ENCODE results near the gene GID8.

GID8 gene

DNA sequence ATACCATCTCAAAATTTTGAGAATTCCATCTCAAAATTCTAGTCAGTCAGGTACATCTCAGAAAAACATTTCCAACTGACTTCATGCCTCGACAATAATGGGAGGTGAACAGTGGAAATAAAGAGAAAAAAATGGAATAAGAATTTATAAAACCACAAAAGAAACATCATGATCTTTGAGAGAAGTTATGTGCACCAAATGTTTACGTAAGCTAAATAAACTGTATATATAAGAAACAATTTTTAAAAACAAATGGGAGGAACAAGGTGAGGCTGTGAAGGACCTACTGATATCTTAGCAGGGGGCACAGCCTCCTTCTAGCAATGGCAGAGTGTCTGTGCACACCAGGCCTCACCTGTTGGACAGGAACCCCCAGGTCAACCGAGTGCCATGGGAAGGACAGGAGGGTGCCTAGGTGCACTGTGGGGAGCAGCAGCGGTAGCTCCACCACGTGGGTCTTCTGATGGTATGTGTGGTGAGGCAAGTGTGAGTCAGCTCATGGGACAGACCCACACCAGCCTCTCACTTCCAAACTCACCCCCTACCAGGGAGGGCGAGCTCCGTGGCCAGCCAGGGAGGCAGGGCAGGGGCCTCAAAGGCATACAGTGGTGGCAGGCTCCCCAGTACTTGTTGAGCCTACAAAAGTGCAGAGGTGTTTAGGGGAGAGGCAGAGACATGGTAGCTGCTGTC lies 34.9 kb upstream of the GID8 start:
- no peak for DNase-seq (ENCODE audit: low read depth in 1 of 2, low spot score in 1 of 2)

DNA sequence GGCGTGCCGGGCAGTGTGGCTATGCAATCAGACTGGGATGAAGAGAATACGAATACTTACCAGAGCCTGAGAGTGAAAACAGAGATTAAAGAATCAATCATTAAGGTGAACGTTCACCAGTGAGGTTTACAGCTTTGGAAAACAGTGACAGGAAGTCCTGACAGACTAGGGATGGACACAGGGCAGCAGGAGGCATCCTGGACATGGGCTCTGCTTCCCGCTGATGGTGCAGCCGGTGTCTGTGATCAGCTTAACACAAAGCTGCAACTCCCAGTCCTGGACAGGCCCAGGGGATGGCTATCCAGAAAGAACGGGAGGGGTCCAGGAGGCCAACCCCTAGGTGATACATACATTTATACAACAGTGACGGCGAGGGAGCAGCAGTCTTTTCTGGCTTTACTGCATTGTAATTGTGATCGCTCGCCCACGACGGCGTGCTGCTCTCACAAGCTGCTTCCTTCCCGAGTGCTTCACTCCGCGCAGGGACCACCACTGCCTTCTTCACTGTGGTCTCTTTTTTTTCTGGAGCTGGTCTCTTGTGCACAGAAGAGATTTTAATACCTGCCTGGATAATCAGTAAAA lies 32.3 kb upstream of the GID8 start:
- no peak for DNase-seq (ENCODE audit: low read depth in 1 of 2, low spot score in 1 of 2)

DNA sequence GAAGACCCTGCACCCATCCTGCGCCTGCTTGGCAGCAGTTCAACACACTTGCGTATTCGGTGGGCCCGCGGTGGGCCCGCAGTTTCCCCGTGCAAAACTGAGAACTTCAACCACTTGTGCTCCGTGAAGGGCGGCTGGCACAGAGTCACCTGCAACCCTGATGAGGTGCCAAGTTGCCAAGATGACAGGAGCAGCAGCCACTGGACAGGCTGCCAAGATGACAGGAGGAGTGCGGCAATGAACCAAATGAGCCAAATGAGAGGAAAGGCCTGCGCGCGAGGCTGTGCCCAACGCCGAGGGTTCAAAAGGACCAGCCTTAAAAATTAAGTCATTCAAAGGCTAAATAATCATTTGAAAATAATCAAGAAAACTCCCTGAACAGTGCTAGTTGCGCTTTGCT lies 31.7 kb upstream of the GID8 start:
- no peak for DNase-seq (ENCODE audit: low read depth in 1 of 2, low spot score in 1 of 2)

DNA sequence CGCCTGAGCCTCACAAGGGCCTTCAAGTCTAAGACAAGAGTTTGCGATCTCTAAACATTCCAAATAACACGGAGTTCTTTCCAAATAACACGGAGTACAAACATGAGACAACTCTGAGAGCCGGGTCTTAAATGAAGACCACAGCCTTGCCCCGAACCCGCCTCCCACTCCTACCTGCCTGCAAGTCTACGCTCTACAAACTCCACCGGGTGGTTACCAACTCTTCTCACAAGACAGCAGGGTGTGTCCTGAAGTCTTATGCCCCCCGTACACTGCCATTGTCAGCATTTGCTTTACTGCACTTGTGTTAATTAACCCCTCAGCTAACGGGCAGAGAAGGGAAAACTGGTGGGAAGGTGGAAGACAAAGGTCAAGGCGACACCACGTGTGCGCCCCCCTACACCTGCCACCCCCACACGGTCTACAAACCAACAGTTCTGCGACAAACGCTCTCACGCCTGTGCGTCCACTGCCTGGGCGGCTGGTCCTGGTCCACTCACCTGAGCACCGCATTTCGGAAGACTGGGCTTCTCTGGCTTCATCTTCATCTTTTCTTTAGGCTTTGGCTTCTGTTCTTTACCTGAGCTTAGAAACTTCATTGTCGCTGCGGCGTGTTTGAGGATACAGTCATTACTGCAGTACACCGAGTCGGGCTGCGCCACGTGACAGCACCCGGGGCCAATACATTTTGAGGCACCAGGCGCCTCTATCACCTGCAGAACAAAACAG lies 31.1 kb upstream of the GID8 start:
- DNase-seq (ENCODE audit: low read depth in 1 of 2, low spot score in 1 of 2) = no peak

DNA sequence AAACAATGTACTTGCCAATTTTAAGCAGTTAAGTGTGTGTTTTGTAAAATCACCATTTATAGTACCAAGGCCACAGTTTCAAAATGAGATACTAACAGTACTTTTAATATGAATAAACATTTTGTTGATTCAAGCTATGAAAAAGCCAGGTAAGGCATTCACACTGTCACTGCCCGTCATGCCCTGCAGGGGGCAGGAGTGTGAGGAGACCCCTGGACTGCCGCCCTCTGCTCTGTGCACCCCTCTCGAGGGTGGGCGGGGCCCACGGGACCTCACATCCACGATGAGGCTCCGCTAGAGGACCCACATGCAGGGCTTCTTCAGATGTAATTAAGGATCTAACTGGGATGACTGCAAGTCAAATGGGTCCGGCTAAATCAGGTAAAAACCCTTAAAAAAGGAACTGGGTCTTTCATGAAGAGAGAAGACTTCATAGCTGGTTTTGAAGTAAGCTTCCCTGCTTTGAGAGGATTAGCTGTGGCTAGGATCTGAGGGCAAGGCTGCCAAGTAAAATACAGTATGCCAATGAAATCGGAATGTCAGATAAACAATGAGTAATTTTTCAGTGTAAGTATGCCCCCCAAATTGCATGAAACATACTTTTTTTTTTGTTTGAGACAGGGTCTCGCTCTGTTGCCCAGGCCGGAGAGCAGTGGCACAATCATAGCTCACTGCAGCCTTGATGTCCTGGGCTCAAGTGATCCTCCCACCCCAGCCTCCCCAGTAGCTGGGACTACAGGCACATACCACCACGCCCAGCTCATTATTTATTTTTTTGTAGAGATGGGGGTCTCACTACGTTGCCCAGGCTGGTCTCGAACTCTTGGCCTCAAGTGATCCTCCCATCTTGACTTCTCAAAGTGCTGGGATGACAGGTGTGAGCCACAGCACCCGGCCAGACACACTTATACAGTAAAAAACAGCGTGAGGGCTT lies 30.3 kb upstream of the GID8 start:
- no peak for DNase-seq (ENCODE audit: low read depth in 1 of 2, low spot score in 1 of 2)

DNA sequence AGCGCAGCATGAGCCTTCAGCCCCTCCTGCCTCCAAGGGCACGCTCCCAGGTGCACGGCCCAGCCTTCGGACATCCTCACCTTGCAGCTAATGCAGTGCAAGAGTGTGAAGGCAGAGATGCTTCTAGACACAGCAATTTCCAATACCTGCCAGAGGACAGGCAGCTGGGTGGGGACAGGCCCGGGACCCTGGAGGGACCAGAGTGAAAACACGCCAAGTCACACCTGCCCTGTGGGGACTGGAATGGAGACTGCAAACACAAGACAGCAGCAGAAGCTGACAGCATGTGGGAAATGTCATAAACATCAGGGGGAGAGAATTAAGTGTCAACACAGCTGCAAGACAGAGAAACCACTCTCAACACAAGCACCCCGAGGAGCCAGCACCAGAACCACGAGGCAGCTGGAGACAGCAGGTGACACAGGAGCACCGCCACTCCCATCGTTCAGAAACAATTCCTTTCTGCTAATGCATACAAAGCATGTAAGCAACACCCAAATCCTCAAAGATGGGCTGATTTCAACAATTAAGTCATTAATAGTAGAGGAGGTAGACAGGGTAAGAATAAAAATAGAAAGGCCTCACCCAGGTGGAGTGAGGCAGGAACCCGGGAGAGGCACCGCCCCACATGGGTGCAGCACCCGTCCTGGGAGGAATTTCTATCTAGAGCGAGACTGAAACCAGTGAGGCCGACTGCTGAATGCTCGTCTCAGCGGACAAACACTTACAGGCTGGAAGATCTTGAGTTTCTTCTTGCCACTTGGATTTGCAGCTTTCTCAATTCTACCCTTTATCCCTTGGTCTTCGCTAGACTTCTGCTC lies 28.8 kb upstream of the GID8 start:
- no peak for DNase-seq (ENCODE audit: low read depth in 1 of 2, low spot score in 1 of 2)

DNA sequence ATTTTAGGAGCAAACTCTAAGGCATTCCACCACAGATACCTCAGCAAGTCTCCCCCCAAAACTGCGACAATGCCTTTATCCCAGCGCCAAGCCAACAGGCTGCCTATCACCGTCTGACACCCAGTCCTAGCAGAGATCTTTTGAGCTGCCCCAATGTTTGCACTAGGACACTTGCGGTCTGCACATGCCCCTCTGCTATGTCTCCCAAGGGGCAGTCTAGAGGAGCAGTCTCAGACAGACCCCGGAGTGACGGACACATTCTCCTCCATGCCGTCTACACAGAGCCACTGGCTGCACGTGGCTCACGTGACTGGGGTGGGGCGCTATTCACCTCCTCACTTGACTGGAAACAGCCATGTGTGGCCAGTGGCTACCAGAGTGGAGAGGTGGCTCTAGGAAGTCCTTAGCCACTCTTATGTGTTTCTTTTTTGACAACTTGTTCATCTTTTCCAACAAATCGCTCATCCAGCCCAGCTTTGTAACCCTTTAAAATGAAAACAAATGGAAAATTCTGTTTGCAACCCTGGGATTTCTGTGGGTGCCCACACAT lies 27.7 kb upstream of the GID8 start:
- DNase-seq (ENCODE audit: low read depth in 1 of 2, low spot score in 1 of 2) = no peak

DNA sequence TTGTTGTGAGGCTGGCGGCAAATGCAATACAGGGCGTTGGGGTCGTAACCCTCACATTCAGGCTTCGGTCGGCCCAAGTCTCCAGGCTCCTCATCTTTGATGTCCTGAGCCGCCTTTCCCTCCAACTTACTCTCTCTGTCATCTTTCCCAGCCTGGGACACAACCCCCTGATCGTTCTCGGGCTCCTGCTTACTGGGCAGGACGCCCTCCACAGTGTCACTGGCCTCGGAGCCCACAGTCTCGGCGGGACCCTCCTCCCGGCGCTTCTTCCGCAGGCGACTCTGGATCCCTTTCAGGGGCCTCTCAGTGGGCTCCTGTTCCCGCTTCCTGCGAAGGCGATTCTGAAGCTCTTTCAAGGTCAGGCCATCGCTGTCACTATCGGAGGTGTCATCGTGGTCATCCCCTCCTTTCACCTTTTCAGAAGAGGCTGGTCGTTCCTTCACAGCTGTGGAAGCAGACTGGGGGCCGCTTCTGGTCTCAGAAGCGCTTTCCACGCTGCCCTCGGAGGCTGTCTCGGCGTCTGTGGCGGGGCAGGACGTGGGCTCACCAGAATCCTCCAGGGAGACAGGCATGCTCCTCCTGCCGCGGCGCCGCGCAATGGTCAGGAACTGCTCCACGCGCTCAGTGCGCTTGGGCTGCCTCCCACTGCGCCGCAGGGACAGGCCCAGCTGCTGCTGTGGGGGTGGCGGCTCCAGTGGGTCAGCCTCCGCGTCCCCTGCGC lies 27.0 kb upstream of the GID8 start:
- DNase-seq (ENCODE audit: low read depth in 1 of 2, low spot score in 1 of 2) = no peak

DNA sequence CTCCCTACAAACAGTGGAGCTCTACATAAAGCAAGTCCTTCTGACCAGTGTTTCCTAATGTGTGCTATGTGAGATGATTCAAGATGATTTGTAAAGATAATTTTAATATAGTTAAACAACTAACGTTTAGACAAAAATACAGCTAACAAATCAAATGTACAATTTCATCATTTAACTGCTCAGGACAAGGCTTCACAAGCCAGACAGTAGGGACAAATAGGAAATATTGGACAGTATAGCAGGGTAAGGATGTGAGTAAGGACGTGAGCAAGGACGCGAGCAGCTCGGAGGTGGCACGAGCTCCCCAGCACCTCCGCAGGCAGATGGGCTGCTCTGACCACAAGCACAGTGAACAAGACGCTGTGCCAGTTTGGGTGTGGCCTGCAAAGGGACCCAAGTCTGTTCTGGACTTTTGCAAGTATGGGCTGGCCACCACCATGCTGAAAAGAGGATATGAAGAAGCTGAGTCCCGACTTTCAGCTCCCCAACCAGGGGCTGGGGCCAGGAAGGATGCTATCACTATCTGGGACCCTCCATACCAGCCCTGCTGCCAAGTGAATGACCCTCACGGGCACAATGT lies 26.2 kb upstream of the GID8 start:
- no peak for DNase-seq (ENCODE audit: low read depth in 1 of 2, low spot score in 1 of 2)

DNA sequence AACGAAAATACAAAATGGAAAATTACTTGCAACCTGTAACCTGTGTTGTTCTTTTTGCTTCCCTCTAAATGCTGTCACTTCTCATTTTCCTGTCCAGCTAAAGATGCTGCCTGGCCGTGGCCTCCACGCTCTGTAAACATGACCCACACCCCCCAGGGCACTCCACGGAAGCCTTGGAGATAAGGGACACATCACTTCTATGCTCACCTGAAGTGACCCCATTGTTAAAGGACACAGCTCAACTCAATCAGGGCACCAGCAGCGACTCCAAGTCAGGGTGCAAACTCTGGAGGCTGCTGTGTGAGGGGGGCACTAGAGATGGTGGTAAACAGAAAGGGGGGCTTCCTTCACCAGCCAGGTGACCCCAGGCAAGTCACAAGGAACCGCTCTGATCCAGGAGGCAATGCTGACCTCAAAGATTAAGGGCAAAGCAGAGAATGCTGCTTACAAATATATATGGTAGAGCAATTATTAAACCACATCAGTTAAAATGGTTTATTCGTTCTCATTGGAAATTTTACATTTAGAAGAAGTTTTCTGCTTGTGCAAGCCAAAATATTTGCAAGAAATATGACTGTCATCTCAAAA lies 24.8 kb upstream of the GID8 start:
- DNase-seq (ENCODE audit: low read depth in 1 of 2, low spot score in 1 of 2) = no peak

DNA sequence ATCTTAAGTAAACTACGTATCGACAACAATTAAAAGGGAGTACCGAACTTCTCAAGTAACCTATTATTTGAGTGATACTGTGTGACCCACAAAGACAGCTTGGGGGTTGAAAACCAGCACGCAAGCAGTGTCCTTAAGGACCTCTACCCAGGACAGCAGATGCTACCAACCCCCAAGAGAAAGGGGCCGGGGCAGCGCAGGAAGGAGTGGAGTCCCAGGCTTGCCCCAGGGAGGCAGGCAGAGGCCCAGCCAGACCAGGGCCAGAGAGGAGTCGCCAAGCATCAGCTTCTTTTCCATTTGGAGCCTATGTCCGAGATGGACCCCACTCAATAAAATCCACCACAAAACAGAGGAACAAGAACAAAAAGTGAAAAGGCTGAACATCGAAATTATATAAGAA lies 23.5 kb upstream of the GID8 start:
- no peak for DNase-seq (ENCODE audit: low read depth in 1 of 2, low spot score in 1 of 2)

DNA sequence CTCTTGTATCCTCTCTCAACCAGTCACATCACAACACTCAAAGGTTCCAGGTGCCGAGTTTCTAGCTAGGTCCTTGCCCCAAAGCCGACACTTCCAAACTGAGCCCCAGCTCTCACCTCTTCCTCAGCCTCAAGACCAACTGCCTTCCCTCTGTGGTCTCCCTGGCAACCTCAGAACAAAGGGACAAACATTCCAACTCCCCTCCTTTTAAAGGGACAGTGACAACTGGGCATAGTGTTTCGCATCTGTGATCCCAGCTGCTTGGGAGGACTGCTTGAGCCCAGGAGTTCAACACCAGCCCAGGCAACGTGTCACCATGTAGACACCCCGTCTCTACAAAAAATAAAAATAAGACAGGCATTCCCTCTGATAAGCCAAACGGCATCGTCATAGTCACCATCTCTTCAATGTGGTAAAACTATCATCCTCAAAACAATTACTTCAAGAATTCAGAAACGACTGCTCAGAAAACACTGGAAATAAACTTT lies 22.9 kb upstream of the GID8 start:
- DNase-seq (ENCODE audit: low read depth in 1 of 2, low spot score in 1 of 2) = no peak

DNA sequence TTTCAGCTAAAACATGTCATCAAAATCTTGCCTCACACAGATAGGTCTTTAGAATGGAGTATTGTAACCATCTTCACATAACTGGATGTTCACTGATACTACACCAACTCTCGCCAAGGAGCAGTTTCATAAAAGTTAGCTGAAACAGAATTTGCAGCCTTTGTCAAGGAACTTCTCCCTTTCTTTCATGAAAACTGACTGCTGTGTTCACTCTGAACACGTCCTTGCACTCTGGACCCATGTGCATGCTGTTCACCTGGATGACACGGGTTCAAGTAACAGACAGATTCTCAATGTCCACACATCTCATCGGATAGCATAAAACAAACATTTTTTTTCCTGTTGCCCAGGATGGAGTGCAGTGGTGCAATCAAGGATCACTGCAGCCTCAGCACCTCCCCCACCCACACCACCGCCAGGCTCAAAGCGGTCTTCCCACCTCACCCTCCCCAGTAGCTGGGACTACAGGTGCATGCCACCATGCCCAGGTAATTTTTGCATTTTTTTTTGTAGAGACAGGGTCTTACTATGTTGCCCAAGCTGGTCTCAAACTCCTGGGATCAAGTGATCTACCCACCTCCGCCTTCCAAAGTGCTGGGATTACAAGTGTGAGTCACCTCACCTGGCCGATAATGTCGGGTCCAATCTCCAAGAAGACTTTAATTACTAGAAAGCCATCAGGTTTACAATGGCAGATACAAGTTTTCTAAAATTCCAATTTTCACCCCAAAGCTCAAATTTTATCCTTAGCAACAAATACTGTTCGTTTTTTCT lies 21.1 kb upstream of the GID8 start:
- DNase-seq (ENCODE audit: low read depth in 1 of 2, low spot score in 1 of 2) = no peak

DNA sequence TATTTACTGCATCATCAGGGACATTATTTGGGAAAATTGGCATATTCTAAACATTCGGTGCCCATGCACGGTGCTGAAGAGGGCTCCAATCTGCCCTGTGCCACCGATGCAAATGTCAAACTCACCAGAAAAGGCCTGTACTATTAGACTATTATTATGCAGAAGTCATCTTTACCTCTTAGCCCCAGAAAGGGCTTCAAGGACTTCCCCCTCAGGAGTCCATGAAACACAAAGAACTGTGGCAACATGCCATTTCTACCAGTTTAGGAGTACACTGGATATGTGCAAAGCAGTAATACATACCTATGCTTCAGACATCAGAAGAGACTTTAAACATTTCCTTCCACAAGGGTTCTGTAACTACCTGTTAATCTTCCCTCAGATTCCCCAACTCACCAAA lies 20.2 kb upstream of the GID8 start:
- no peak for DNase-seq (ENCODE audit: low read depth in 1 of 2, low spot score in 1 of 2)

DNA sequence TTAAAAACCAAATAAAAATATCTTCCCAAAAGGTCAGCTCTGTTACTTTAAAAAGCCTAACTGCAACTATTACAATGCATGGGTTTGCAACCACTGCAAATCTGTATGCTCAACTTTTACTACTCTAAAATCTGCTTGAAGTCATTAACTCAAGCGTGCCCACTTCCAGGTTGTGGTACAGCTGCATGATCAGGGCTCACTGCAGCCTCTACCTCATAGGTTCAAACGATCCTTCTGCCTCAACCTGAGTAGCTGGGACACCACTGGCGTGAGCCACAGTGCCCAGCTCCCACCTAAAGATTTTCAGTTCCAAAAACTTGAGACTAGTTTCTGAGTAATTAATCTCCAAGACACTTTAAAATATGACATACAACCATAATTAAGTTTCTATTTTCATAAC lies 19.8 kb upstream of the GID8 start:
- DNase-seq (ENCODE audit: low read depth in 1 of 2, low spot score in 1 of 2) = no peak

DNA sequence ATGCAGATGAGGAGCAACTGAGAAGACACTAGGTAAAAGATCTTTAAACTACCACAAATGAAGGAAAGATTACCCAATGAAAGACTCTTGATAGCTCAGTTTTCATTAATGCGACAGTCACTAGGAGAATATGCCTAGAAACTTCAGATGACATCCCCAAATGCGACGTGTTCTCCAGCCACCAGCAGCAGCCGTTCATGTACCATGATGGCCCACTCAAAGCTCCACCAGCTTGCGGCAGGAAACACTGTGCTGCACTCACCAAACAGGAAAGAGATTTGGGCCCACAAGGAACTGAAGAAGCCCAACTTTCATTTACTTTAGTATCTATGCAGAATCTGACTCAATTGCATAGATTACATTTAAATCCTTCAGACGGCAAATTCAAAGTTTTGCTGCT lies 19.1 kb upstream of the GID8 start:
- no peak for DNase-seq (ENCODE audit: low read depth in 1 of 2, low spot score in 1 of 2)

DNA sequence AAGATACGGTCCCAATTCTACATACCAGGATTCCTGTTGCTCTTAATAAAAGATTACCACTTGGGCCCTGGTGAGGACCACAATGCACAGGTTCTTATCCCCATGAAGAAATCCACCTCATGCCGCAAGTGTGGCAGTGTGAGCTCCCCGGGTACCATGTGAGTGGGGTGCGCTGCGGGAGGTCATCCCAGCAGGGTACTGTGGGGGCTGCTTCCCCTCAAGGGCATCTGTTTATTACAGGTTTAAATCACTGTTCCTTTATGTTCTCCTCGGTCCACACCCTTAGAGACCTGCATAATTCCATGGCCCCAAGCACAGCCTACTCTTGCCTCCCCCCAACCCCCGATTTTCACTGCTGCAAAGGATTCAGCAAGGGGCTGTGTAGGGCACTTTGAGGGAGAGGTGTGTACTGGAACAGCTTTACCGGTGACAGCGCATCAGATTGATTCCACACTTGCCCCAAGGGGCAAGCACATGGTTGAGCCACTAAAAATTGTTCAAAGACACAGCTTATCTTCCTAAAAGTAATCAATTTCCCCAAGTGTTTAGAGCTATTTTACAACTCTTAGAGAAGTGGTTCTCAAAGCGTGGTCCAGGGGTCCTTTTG lies 17.8 kb upstream of the GID8 start:
- no peak for DNase-seq (ENCODE audit: low read depth in 1 of 2, low spot score in 1 of 2)

All from activated CD4-positive, alpha-beta T cell treated with anti-CD3 and anti-CD28 coated beads, Interleukin-2, amount 50 U/mL, for 24 hours (primary cell).